Effector CD8-positive, alpha-beta T cell (primary cell): ENCODE results near the gene SOD1.
"Not testable (repeated sequence)": the region's sequence is repeated elsewhere in the genome, so short reads cannot be mapped to it uniquely, and the experiment has no call there.

ENCODE experiments used
- DNase-seq: peaks from one replicate; lab custom pipeline; 2025; lab: John Stamatoyannopoulos, UW

Gene SOD1

GRCh38 chr21:31656199-31657095 is 3.0 kb upstream of the SOD1 start:
- DNase-seq: no peak

GRCh38 chr21:31658053-31658452 is 1.4 kb upstream of the SOD1 start:
- DNase-seq: no peak

- DNase-seq: no peak
These were observed 282 bp upstream of the SOD1 start for GRCh38 chr21:31659286-31659535.

- no peak for DNase-seq
These were observed 719 bp downstream of the SOD1 start for GRCh38 chr21:31660259-31660565.

GRCh38 chr21:31660591-31660990 is 1.1 kb downstream of the SOD1 start:
- no peak for DNase-seq

GRCh38 chr21:31663584-31664249 is 4.2 kb downstream of the SOD1 start:
- no peak for DNase-seq

GRCh38 chr21:31665397-31665796 is 5.9 kb downstream of the SOD1 start:
- no peak for DNase-seq

- not testable (repeated sequence) for DNase-seq
These were observed 6.4 kb downstream of the SOD1 start for GRCh38 chr21:31665869-31666268.

GRCh38 chr21:31666445-31667010 is 7.0 kb downstream of the SOD1 start:
- DNase-seq: no peak

- no peak for DNase-seq
These were observed 7.6 kb downstream of the SOD1 start for GRCh38 chr21:31667132-31667531.

GRCh38 chr21:31667639-31668038 is 8.1 kb downstream of the SOD1 start:
- no peak for DNase-seq

- DNase-seq: no peak
These were observed 9.4 kb downstream of the SOD1 start for GRCh38 chr21:31668651-31669491.

- no peak for DNase-seq
These were observed 10.6 kb downstream of the SOD1 start for GRCh38 chr21:31670070-31670469.

- no peak for DNase-seq
These were observed 11.7 kb downstream of the SOD1 start for GRCh38 chr21:31671146-31671716.

GRCh38 chr21:31671931-31672330 is 12.4 kb downstream of the SOD1 start:
- no peak for DNase-seq

GRCh38 chr21:31673321-31673912 is 13.9 kb downstream of the SOD1 start:
- no peak for DNase-seq

GRCh38 chr21:31675318-31675717 is 15.8 kb downstream of the SOD1 start:
- no peak for DNase-seq

- no peak for DNase-seq
These were observed 16.5 kb downstream of the SOD1 start for GRCh38 chr21:31675960-31676359.

GRCh38 chr21:31677047-31677446 is 17.6 kb downstream of the SOD1 start:
- no peak for DNase-seq

GRCh38 chr21:31678478-31678877 is 19.0 kb downstream of the SOD1 start:
- DNase-seq: no peak

GRCh38 chr21:31682620-31683019 is 23.1 kb downstream of the SOD1 start:
- no peak for DNase-seq

- DNase-seq: no peak
These were observed 23.5 kb downstream of the SOD1 start for GRCh38 chr21:31683029-31683428.
